OCI-LY1 (cell line): ENCODE measurements around the gene CCN6.

ENCODE experiments used
- H2AFZ ChIP-seq: fragments of 200-600 bp; sonication (generic), shearing (Covaris generic); 2 replicates; pipeline ENCODE4 v1.6.0; 2014; ENCODE audit warnings: antibody characterized with exemption, mild to moderate bottlenecking, low read length
- H3F3A ChIP-seq: fragments of 200-600 bp; sonication (generic), shearing (Covaris generic); 2 replicates; pipeline ENCODE4 v1.6.0; 2014; ENCODE audit warnings: mild to moderate bottlenecking, antibody characterized with exemption, low read length, moderate library complexity; ENCODE audit not compliant: insufficient read depth
- H3K27ac ChIP-seq: fragments of 200-600 bp; sonication (generic); 2 replicates; pipeline ENCODE4 v1.5.1; 2014; ENCODE audit warnings: low read length, mixed run types, mild to moderate bottlenecking, low read depth; ENCODE audit not compliant: poor library complexity, severe bottlenecking
- H3K27me3 ChIP-seq: fragments of 200-600 bp; sonication (generic); 2 replicates; pipeline ENCODE4 v1.6.0; 2014; ENCODE audit warnings: antibody characterized with exemption, mild to moderate bottlenecking, low read length, moderate library complexity; ENCODE audit not compliant: insufficient read depth
- H3K36me3 ChIP-seq: fragments of 200-600 bp; sonication (generic); 2 replicates; pipeline ENCODE4 v1.6.1; 2014; ENCODE audit warnings: mild to moderate bottlenecking, antibody characterized with exemption, low read length, moderate library complexity, mixed read lengths; ENCODE audit not compliant: insufficient read depth
- H3K4me1 ChIP-seq: fragments of 200-600 bp; sonication (generic); 2 replicates; pipeline ENCODE4 v1.5.1; 2014; ENCODE audit warnings: mild to moderate bottlenecking, low read length, moderate library complexity; ENCODE audit not compliant: insufficient read depth, severe bottlenecking
- H3K4me2 ChIP-seq: fragments of 200-600 bp; sonication (generic), shearing (Covaris generic); 2 replicates; pipeline ENCODE4 v1.6.1; 2014; ENCODE audit warnings: low read length
- H3K4me3 ChIP-seq: fragments of 200-600 bp; sonication (generic); 2 replicates; pipeline ENCODE4 v1.5.1; 2014; ENCODE audit warnings: low read length, low read depth, mild to moderate bottlenecking, mixed read lengths; ENCODE audit not compliant: poor library complexity, severe bottlenecking
- H3K79me2 ChIP-seq: fragments of 200-600 bp; shearing (Covaris generic); 2 replicates; pipeline ENCODE4 v1.6.1; 2016; ENCODE audit warnings: mixed run types, low read length, mixed read lengths; ENCODE audit not compliant: insufficient read depth
- H3K9ac ChIP-seq: fragments of 200-600 bp; sonication (generic), shearing (Covaris generic); 2 replicates; pipeline ENCODE4 v1.6.1; 2014; ENCODE audit warnings: mild to moderate bottlenecking, low read length, mixed read lengths
- H3K9me2 ChIP-seq: fragments of 200-600 bp; sonication (generic), shearing (Covaris generic); 2 replicates; pipeline ENCODE4 v1.6.1; 2014; ENCODE audit warnings: low read depth, mild to moderate bottlenecking, low read length, mixed read lengths
- H3K9me3 ChIP-seq: fragments of 200-600 bp; shearing (Covaris generic); 2 replicates; pipeline ENCODE4 v1.6.1; 2014; ENCODE audit warnings: low read length, mixed read lengths
- H4K20me1 ChIP-seq: fragments of 200-600 bp; sonication (generic), shearing (Covaris generic); 2 replicates; pipeline ENCODE4 v1.6.0; 2016; ENCODE audit warnings: mild to moderate bottlenecking, low read length; ENCODE audit not compliant: insufficient read depth
- CTCF ChIP-seq: fragments of 200-600 bp; sonication (generic), shearing (Covaris generic); IDR thresholded peaks from 2 replicates; pipeline ENCODE4 v1.5.1; 2017; ENCODE audit warnings: mild to moderate bottlenecking, antibody characterized with exemption, low read length, moderate library complexity, mixed read lengths
- EZH2 ChIP-seq: fragments of 200-600 bp; sonication (generic), shearing (Covaris generic); IDR thresholded peaks from 2 replicates; pipeline ENCODE4 v1.8.0; 2017; ENCODE audit warnings: borderline replicate concordance, mixed run types, mild to moderate bottlenecking, antibody characterized with exemption, low read length, moderate library complexity, mixed read lengths

Gene CCN6

GRCh38 chr6:112106562-112106961 lies 52.7 kb downstream of the CCN6 start:
- Histone ChIP-seq H3F3A (no peaks in the 10 kb centered on the region), H2AFZ (no peak overlapping the region), H3K9ac (no peak overlapping the region), H3K27me3 (no peaks in the 10 kb centered on the region), H3K79me2 (no peaks in the 10 kb centered on the region), H3K4me1 (no peaks in the 10 kb centered on the region), H3K4me2 (no peak overlapping the region), H3K9me3 (no peaks in the 10 kb centered on the region), H3K27ac (no peak overlapping the region), H3K4me3 (no peak overlapping the region), H3K36me3 (no peaks in the 10 kb centered on the region), H4K20me1 (no peaks in the 10 kb centered on the region), H3K9me2 (no peaks in the 10 kb centered on the region)
- no peak for TF ChIP-seq EZH2
- no peak for TF ChIP-seq CTCF

DNA sequence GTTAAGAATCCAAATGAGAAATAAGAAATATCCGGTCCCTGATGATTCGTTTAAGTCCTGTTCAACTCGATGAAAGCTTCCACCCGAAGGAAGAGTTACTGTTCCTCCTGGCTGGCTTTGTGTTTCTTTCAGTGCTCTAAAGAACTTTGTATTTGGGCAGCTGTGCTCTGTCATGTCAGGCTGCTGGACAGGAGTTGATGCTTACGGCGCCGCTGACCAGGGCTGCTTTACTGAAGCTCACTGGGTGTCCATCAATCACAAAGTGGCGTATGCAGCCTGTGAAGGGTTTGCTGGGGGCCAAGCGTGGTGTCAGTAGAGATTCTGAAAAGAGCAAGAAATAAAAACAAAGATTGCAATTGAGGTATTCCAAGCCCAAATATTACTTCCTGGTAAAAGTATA lies 55.4 kb downstream of the CCN6 start:
- Histone ChIP-seq H3K79me2 (no peaks in the 10 kb centered on the region), H3K36me3 (no peaks in the 10 kb centered on the region), H3F3A (no peaks in the 10 kb centered on the region), H3K4me3 (no peak overlapping the region), H4K20me1 (no peaks in the 10 kb centered on the region), H3K9me3 (no peaks in the 10 kb centered on the region), H3K27ac (no peak overlapping the region), H3K4me2 (no peak overlapping the region), H3K4me1 (no peaks in the 10 kb centered on the region), H3K9ac (no peak overlapping the region), H3K27me3 (no peaks in the 10 kb centered on the region), H2AFZ (no peak overlapping the region), H3K9me2 (no peaks in the 10 kb centered on the region)
- TF ChIP-seq CTCF (no peak), EZH2 (no peak)

GRCh38 chr6:112113431-112113830 lies 59.5 kb downstream of the CCN6 start:
- no peaks in the 10 kb centered on the region for H3K9me2 ChIP-seq
- H3F3A ChIP-seq: no peaks in the 10 kb centered on the region
- TF ChIP-seq CTCF: no peak
- TF ChIP-seq EZH2: no peak
- no peaks in the 10 kb centered on the region for H3K4me1 ChIP-seq
- H3K79me2 ChIP-seq: no peaks in the 10 kb centered on the region
- no peak overlapping the region for H3K4me2 ChIP-seq
- no peak overlapping the region for H2AFZ ChIP-seq
- H3K27ac ChIP-seq: no peak overlapping the region
- no peak overlapping the region for H3K9ac ChIP-seq
- H3K36me3 ChIP-seq: no peaks in the 10 kb centered on the region
- H3K27me3 ChIP-seq: no peaks in the 10 kb centered on the region
- H4K20me1 ChIP-seq: no peaks in the 10 kb centered on the region
- H3K9me3 ChIP-seq: no peaks in the 10 kb centered on the region
- no peak overlapping the region for H3K4me3 ChIP-seq
